GM12878 (cell line): ENCODE measurements around the gene ADGRB2. TPM values are rescaled to one million over a fixed set of nuclear protein-coding genes. Genes with fewer than 3 reads are reported as not detected.

Experiments
- ATF2 ChIP-seq: IDR thresholded peaks from 2 replicates; pipeline ENCODE4 v1.6.1; 2012; ENCODE audit warnings: low read length, inconsistent platforms
- BCLAF1 ChIP-seq: fragments of 450-650 bp; IDR thresholded peaks from 2 replicates; pipeline ENCODE4 v1.6.1; 2017; ENCODE audit warnings: antibody characterized with exemption, mild to moderate bottlenecking, moderate library complexity
- NKRF ChIP-seq: fragments of 450-650 bp; conservative IDR thresholded peaks from 2 replicates; pipeline ENCODE4 v1.6.1; 2017; ENCODE audit warnings: mild to moderate bottlenecking, moderate library complexity
- RFX5 ChIP-seq: IDR thresholded peaks from 2 replicates; pipeline ENCODE4 v1.6.1; 2011; ENCODE audit warnings: low read depth, low read length, improper control_type of control experiment
- polyA plus RNA-seq, 11 experiments: library from polyadenylated mRNA; depleted of rRNA in 4 of 11; unstranded in 6 of 11; stranded (reverse) in 5 of 11; fragments of >200 nt; fragmentation: Nextera tagmentation in 4 of 11; fragmentation: Illumina TruSeq in 1 of 11; extraction: Ambion mirVana in 4 of 11; extraction: Trizol in 1 of 11; gene quantifications; 1 replicate in 1 of 11; 2 replicates in 10 of 11; pipeline versions ENCODE4 v1.2.1 to v1.2.3, GENCODE V29; 2011 to 2016; ENCODE audit warnings: inconsistent platforms in 2 of 11, missing spikeins in 2 of 11, low read depth in 1 of 11
- total RNA-seq, 4 experiments: library from RNA; depleted of rRNA in 3 of 4; stranded (reverse); fragments of >200 nt in 3 of 4; fragmentation: Illumina TruSeq in 1 of 4; extraction: Trizol in 1 of 4; gene quantifications; 2 replicates each; pipeline versions ENCODE4 v1.2.1 to v1.2.3, GENCODE V29; 2013 to 2021

Gene ADGRB2
- total and polyA plus RNA-seq, 10 of the 15 experiments (the other 5 are each of a cell fraction or from before 2014, with no cell fraction given) = 0.11 to 0.33 (median 0.18) TPM; not detected in 4

GRCh38 chr1:31705080-31705866 is 58.9 kb downstream of the ADGRB2 start (continued):
- TF ChIP-seq BCLAF1 (no peak), RFX5 (no peak), ATF2 (no peak), NKRF (no peak)
- TF ChIP-seq, all 136 proteins: peak for 24
